ENCODE results near the gene DDI2.
A peak's percentile ranks its signal among the peaks of the same experiment; 100 is the strongest.

GRCh38 chr1:15656464-15656863 is 39.2 kb downstream of the DDI2 start:
- peak in 3 of 12 donors; percentile 16 to 23 (median 17) for TF ChIP-seq CTCF (IDR thresholded peaks at IDR 0.05)
- TF ChIP-seq POLR2A (IDR thresholded peaks at IDR 0.05), result no peak

Measured in heart left ventricle (tissue), 13 donors.